ENCODE measurements around the gene ATP6AP1.
"Not testable (repeated sequence)": the region's sequence is repeated elsewhere in the genome, so short reads cannot be mapped to it uniquely, and the experiment has no call there.

ATP6AP1 gene, protein sequence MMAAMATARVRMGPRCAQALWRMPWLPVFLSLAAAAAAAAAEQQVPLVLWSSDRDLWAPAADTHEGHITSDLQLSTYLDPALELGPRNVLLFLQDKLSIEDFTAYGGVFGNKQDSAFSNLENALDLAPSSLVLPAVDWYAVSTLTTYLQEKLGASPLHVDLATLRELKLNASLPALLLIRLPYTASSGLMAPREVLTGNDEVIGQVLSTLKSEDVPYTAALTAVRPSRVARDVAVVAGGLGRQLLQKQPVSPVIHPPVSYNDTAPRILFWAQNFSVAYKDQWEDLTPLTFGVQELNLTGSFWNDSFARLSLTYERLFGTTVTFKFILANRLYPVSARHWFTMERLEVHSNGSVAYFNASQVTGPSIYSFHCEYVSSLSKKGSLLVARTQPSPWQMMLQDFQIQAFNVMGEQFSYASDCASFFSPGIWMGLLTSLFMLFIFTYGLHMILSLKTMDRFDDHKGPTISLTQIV

DNA sequence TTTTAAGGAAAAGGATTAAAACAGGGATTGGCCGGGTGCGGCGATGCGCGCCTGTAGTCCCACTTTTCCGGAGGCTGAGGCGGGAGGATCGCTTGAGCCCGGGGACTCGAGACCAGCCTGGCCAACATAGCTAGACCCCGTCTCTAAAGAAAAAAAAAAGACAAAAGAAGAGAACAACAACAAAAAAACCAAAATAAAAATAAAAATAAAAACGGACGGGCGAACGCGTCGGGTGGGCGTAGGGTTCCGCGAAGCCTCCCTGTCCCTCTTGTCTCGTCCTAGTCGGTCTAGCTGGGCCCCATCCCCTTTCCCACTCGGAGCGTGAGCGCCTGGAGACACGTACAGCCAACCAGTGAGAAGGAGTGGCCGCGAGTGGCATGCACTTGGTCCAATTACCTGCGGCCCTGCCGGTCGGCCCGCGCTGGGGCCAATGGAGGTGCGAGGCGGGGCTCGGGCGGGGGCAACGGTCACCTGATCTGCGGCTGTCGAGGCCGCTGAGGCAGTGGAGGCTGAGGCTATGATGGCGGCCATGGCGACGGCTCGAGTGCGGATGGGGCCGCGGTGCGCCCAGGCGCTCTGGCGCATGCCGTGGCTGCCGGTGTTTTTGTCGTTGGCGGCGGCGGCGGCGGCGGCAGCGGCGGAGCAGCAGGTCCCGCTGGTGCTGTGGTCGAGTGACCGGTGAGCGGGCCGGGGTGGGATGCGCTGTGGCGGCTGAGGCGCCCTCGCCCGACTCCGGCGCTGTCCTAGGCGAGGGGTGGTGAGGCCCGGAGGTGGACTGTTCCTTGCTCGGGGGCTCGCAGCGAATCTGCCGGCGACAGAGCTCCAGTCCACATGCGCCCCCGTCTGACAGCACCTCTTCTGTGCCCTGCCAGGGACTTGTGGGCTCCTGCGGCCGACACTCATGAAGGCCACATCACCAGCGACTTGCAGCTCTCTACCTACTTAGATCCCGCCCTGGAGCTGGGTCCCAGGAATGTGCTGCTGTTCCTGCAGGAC is at the start of gene ATP6AP1:
TSS of gene ATP6AP1 (plus strand) at position 502 of the 996 bp plus-strand sequence. CDS start at position 518, 16 bp downstream.
- peak; percentile 89 for DNase-seq (ENCODE audit: low spot score)

DNA sequence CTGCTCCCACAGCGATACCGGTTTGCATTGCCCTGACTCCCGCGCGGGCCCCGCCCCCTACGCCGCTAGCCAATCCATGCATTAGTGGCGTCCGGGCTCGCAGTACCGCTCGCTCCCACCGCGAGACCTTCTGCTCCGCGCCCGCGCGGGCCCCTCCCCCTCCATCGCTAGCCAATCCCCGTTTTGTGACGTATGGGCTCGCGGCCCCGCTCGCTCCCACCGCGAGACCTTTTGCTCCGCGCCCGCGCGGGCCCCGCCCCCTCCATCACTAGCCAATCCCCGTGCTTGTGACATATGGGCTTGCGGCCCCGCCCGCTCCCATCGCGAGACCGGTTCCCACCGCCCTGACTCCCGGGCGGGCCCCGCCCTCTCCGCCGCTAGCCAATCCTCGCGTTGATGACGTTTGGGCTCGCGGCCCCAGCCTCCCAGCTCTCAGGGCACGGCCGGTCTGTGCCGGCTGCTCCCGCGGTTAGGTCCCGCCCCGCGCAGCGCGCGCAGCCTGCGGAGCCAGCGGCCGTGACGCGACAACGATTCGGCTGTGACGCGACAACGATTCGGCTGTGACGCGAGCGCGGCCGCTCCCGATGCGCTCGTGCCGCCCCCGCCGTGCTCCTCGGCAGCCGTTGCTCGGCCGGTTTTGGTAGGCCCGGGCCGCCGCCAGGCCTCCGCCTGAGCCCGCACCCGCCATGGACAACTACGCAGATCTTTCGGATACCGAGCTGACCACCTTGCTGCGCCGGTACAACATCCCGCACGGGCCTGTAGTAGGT is 49.5 kb upstream of the ATP6AP1 start, which contains the start of gene EMD:
TSS of gene EMD (plus strand) at position 497 of the 770 bp plus-strand sequence. CDS start at position 687, 190 bp downstream.
- DNase-seq (ENCODE audit: low spot score) = peak; percentile 88

DNA sequence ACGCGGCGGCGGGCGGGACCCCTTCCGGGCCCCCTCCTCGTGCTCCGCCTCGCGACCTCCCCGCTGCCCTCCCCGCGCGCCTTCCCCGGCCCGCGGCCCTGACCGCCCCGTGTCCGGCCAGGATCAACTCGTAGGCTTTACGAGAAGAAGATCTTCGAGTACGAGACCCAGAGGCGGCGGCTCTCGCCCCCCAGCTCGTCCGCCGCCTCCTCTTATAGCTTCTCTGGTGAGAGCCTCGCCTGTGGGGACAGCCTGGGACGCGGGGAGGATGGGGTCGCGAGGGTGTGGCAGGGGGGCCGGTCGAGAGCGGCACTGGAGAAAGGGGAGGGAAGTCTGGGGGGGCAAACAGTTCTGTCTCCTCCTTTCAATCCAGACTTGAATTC is 48.9 kb upstream of the ATP6AP1 start:
- DNase-seq (ENCODE audit: low spot score) = no peak

DNA sequence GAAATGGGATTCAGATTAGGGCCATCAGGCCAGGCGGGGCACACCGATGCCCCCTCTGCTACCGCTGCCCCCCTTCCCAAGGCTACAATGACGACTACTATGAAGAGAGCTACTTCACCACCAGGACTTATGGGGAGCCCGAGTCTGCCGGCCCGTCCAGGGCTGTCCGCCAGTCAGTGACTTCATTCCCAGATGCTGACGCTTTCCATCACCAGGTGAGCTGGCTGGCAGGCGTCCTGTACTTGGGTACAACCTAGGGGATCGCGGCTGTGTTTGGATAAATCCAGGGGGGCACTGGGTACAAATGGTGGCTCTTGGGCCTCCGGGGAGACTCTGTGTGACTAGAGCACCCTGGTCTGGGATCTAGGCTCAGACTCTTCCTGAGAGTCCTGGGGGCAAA is 48.3 kb upstream of the ATP6AP1 start:
- no peak for DNase-seq (ENCODE audit: low spot score)

DNA sequence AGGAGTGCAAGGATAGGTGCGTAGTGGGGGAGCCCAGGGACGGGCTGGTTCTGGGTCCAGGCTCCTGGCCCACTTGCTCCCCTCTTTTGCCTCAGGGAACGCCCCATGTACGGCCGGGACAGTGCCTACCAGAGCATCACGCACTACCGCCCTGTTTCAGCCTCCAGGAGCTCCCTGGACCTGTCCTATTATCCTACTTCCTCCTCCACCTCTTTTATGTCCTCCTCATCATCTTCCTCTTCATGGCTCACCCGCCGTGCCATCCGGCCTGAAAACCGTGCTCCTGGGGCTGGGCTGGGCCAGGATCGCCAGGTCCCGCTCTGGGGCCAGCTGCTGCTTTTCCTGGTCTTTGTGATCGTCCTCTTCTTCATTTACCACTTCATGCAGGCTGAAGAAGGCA is 47.7 kb upstream of the ATP6AP1 start:
- no peak for DNase-seq (ENCODE audit: low spot score)

DNA sequence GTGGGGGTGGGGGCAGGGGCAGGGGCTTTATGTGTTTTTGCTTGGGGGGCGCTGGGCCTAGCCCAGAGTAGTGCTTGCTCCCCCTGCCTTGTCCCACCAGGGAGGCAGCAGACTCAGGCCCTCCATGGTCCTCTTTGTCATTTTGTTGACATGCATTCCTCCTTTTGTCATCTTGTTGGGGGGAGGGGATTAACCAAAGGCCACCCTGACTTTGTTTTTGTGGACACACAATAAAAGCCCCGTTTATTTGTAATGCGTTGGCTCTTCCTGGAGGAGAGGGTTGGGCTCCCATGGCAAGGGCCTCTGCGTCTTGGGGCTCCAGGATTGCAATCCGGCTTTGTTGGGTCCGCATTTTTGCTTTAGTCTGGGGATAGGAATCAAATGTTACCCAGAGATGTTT is 47.2 kb upstream of the ATP6AP1 start:
- no peak for DNase-seq (ENCODE audit: low spot score)

DNA sequence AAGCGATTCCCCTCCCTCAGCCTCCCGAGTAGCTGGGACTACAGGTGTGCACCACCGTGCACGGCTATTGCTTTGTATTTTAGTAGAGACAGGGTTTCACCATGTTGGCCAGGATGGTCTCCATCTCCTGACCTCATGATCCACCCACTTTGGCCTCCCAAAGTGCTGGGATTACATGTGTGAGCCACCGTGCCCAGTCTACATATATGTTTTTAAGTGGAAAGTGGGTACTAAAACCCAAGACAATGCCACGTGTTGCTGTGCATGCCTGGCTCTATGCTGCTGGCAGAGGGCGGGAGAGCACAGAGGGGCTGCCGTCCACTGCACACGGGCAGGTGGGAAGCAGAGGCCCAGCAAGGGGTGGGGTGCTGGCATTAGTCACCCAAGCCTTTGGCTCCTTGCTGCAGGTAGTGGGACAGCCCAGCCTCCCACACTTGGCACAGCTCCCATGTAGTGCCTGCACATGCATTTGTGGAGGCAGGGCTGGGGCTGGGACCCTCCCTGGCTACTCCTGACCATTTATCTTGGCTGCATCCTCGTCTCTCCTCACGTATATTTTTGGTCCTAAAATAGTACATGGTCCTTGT is 45.9 kb upstream of the ATP6AP1 start:
- no peak for DNase-seq (ENCODE audit: low spot score)

DNA sequence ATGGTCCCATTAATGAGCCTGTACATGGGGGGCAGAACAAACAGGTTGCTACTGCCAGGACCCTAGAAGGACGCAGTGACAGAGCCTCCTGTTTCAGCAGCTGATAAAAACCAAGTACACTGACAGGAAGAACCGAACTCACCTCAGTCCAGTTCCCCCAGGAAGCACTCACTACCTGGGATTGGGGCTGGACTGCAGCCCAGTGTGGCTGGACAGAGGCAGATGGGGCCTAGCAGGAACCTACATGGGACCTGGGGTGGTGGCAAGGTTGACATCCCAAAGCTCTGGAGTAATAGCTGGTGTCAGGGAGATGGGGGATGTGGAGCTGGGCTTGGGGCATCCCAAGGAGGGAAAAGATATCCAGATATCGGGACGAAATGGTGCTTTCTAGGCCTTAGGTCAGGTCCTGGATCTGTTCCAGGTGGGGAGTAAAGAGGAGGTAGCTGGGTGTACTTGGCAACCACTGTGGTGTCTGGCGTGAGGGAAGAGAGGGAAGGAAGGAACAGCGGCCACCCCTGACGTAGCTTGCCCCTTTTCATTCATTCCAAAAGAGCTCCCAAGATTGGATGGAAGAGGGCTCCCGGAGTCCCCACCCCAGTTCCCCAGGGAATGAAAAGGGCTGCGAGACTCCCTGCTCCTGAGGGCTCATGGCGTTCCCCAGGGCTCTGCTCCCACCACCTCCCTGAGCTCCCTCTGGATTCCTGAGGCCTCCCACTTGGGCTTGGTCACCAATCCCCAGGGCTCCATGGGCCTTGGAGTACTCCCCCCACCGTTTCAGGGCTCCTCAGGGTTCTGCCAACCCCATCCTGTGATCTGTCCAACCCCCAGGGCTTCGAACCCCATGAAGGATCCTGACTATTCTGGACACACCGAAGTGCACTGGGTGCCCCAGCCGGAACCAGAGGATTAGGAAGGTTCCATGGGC is 44.9 kb upstream of the ATP6AP1 start:
- no peak for DNase-seq (ENCODE audit: low spot score)

DNA sequence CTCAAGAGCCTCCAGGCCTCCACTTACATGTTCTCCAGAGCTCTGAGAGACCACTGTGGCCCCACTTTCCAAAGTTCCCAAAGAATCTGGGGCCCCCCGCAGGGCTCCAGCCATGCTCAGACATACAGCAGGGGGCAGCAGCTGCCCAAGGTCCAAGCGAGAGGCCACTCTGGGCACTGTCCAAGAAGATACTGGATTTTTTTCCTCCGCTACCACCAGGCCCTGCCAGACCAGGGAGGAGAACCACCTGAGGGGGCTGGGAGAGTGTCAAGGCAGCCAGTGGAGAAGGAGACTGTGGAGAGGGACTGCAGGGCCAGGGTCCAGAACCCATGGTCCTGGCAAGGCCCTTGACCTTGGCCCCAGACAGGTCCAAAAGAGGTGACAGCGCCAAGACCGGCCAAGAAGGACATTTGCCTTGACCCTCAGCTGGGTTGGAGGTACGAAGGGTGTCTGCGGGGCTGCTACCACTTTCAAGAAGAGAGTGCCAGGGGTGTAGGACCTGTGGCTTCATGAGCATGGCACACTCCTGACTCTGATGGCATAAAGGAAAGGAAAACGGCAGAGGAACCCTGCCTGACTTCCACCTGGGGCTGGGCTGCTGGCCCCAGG is 44.1 kb upstream of the ATP6AP1 start:
- no peak for DNase-seq (ENCODE audit: low spot score)

DNA sequence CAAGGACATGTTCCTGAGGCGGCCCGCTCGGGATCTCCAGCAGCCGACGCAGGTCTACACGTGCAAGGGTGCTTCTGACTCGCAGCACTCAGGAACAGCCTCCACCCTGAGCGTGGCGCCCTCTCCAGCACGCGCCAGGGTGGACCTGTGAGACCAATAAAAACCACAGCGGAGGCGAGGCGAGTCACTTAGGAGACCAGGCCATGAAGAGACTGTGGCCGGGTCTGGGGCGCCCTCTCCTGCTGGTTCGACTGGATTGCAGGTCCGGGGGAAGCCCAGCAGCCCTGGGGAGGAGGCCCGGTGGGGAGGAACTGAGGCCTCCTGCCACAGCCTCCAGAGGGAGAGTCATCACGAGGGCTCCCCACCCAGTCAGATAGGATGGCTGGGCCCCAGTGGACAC is 40.4 kb upstream of the ATP6AP1 start:
- DNase-seq (ENCODE audit: low spot score) = not testable (repeated sequence)

DNA sequence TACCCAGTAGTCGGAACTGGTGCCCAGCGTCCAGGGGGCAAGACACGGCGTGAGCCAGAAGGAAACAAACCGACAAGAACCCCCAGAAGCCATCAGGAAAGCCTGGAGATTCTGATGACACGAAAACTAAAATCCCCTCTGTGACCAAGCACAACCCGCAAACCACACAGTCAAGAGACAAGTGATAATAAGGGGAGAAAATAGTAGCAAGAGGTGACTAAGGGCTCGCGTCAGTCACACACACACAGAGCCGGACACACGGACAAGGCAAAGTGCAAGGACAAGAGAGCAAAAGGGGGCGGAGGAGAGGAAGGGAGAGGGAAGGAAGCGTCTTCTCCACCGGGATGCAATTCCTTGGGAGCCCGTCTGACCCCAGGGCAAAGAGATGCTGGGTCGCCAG is 39.8 kb upstream of the ATP6AP1 start:
- DNase-seq (ENCODE audit: low spot score) = not testable (repeated sequence)

DNA sequence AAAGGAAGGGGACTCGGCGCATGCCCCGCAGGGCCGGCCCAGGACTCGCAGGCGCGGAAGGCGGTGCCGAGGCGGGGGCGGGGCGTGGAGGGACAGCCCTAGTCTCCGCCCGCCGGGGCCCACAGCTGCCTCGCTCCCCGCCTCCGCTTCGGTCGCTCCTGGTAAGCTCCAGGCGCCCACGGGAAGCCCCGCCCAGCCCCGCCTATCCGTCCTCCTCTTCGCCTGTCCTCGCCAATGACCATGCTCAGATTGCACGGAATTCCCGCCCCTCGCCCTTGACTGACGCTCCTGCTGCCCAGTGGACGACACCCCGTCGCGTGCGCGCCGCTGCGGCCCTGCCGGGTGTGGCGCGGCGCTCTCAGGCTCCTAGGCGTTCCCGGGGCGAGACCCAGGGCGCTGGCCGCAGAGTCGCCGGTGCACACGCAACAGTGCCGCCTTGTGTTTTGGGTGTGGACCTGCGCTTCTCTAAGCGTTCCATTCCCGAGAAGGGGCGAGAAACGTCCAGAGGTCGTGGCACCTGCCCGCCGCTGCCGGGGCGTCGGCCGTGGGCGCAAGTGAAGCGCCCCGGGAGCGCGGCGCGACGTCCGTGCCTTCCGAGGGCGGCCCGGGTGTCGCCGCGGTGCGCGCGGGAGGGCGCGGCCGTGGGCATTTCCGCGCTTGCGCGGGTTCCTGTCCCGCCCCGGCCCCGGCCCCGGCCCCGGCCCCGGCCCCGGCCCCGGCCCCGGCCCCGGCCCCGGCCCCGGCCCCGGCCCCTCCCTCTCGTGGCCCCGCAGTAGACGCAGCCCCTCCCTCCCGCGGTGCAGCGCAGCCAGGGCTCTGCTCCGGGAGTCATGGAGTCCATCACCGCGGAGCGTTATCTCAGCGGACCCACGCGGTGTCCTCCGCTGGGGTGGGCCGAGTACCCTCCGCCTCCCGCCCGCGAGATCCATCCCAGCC is 38.4 kb upstream of the ATP6AP1 start:
- DNase-seq (ENCODE audit: low spot score) = not testable (repeated sequence)

DNA sequence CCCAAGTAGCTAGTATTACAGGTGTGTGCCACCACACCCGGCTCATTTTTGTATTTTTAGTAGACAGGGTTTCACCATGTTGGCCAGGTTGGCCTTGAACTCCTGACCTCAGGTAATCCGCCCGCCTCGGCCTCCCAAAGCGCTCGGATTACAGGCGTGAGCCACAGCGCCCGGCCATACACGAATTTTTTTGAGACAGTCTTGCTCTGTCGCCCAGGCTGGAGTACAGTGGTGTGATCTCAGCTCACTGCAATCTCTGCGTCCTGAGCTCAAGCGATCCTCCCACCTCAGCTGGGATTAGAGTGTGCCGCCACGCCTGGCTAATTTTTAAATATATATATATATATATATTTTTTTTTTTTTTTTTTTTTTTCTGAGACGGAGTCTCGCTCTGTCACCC is 32.1 kb upstream of the ATP6AP1 start:
- DNase-seq (ENCODE audit: low spot score) = not testable (repeated sequence)

DNA sequence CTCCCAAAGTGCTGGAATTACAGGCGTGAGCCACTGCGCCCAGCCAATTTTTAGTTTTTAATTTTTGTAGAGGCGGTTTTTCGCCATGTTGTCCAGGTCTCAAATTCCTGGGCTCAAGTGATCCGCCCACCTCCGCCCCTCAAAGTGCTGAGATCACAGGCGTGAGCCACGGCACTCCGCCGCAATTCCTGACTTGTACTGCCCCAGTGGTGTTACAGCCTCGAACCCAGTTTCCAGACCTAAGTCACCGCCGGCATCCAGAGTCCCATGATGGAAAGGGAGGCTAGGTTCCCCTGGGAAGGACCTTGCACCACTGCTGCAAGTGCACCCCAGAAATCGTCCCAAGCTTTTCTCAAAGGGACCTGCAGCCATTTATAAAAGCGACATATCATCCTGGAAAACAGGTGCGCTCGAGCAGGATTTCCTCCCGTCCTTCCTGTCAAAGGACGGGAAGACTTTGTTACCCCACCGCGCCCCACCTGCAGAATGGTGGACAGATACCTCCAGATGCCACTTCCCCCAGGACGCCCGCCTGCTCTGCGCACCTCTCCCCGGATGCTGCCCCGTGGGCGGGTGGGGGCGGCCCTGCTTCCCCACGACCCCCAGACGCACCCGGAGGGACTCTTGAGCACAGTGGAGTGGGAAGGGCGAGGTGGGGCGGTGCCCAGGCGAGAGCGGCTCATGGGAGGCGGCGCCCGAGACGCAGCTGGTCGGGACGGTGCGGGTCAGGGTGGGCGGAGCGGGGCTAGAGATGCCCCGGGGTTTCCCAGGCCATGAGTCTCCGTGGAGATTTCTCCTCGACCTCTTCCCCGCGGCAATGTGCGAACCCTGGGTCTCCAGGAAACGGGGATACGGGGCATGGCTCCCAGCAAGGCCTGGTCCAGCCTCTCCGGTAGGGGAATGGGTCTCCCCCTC is 31.2 kb upstream of the ATP6AP1 start:
- DNase-seq (ENCODE audit: low spot score) = peak; percentile 52

DNA sequence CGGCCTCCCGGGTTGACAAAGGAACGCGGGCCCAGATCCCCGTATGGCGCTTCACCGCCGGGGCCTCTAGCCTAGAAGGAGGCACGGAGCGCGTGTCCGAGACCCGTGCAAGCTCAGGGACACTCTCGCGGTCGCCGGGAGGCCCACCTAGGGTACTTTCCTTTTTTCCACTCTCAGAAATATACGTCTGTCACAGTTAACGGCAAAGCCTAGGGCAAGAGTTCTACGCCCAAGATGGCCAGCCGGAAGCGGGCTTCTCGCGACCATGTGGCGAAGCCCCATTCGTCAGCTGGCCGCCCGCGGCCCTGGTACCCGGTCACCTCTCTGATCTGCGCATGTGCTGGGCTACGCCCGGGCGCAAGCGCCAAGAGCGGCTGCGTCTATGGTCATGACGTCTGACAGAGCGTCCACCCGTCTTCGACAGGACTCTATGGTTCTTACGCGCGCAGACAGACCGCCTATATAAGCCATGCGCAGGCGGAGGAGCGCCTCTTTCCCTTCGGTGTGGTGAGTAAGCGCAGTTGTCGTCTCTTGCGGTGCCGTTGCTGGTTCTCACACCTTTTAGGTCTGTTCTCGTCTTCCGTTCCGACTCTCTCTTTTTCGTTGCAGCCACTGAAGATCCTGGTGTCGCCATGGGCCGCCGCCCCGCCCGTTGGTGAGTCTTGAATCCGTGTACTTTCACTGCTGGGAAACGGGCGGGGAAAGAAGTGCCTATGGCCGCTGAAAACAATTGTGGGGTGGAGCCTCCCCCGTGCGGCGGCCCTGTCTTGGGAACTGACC is 30.4 kb upstream of the ATP6AP1 start, which contains the start of gene RPL10:
TSS of gene RPL10 (plus strand) at position 490 of the 780 bp plus-strand sequence. CDS start at position 633, 143 bp downstream.
- DNase-seq (ENCODE audit: low spot score) = peak; percentile 93

DNA sequence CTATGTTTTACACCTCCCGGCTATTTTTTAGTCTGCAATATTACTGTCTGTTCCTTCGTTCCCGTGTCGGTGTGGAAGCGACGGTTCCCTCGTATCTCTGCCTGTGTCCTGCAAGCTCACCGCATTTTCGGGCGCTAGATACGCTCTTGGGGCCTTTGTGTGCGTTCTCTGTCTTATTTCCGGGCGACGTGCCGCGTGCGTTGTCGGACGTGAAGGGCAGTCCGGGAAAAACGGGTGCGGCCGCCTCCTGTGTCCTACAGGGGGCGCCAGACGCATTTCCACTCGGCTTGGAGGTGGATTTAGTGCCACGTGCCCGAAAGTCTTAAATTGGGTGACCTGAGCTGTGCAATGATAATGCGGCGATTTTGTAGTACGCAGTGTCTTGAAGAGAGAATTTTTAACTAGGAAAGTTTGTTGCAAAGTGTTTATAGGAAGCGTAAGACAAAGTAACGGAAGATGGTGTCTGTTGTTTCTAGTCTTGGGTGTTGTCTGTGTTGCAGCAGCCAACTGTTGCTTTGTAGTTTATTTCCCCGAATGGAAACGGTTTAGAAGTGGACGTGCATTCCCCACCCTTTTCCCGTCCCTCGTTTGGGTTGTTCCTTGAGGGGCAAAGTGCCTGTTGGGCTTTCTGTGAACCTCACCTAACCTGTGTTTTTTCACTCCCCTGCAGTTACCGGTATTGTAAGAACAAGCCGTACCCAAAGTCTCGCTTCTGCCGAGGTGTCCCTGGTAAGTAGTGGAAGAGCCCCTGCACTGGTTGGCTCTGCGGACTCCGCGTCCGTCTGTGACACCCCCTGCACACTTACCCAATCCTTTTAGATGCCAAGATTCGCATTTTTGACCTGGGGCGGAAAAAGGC is 29.6 kb upstream of the ATP6AP1 start:
- DNase-seq (ENCODE audit: low spot score) = peak; percentile 56

Data from germinal center (tissue), 1 donor.